ENCODE results near the gene PCDHGB6. TPM values are rescaled to one million over a fixed set of nuclear protein-coding genes. Genes with fewer than 3 reads are reported as not detected.
"Not testable (repeated sequence)": the region's sequence is repeated elsewhere in the genome, so short reads cannot be mapped to it uniquely, and the experiment has no call there.

PCDHGB6 gene
- total RNA-seq, 1 donor from 2014 or later = 0.18 TPM

- H3K9me3 Mint-ChIP-seq = peaks cover 29% of the 10 kb centered on the region
- intact Hi-C loops (cut with micrococcal nuclease); H3K4me3 Mint-ChIP-seq; H3K36me3 Mint-ChIP-seq (ENCODE audit: low read depth); H3K4me1 Mint-ChIP-seq (ENCODE audit: low read depth); DNase-seq (ENCODE audit: low spot score); H3K27ac Mint-ChIP-seq; H3K27me3 Mint-ChIP-seq (ENCODE audit: insufficient read depth): not testable (repeated sequence)
Observed at GRCh38 chr5:141375444-141376155, 32.2 kb upstream of the PCDHGB6 start.

DNA sequence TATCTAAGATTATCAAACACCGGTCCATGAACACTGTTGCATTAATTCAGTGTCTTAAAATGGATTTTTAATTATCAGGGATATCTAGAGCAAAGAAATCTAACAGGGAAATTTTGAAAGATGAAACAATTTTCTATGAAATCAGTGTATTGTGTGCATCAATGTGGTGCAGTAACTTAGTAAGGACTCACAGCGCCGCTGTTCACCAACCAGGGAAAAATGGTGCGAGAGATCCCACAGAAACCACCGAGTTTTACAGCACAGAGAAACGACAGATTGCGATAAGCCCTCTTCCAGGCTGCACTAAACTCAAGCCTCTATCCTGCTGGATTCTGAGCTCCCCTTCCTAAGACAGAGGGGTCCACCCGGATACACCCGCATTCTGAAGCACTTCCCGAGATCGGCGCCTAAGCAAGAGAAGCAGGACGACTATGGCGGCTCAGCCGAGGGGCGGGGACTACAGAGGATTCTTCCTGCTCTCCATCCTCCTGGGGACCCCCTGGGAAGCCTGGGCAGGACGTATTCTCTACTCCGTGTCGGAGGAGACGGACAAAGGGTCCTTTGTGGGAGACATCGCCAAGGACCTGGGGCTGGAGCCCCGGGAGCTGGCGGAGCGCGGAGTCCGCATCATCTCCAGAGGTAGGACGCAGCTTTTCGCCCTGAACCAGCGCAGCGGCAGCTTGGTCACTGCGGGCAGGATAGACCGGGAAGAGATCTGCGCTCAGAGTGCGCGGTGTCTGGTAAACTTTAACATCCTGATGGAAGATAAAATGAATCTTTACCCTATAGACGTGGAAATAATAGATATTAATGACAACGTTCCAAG lies 25.1 kb upstream of the PCDHGB6 start, which contains the start of gene PCDHGA7:
TSS of gene PCDHGA7 (plus strand) at position 274 of the 826 bp plus-strand sequence. CDS start at position 432, 158 bp downstream.
- Mint-ChIP-seq H3K36me3 (ENCODE audit: low read depth) (no peaks in the 10 kb centered on the region), H3K9me3 (peaks cover 16% of the 10 kb centered on the region), H3K27me3 (ENCODE audit: insufficient read depth) (peaks cover 3% of the 10 kb centered on the region), H3K4me1 (ENCODE audit: low read depth) (no peaks in the 10 kb centered on the region), H3K27ac (no peak within 1 kb of the TSS), H3K4me3 (peak within 1 kb of the TSS; percentile 81)
- no peak for DNase-seq (ENCODE audit: low spot score)
- intact Hi-C loops (cut with micrococcal nuclease) = loop anchor here (5.0 kb wide), 1 partner anchor 45 kb away; the partner anchor contains the start of gene PCDHGA2

- no peaks in the 10 kb centered on the region for H3K36me3 Mint-ChIP-seq (ENCODE audit: low read depth)
- H3K27me3 Mint-ChIP-seq (ENCODE audit: insufficient read depth) = peaks cover 3% of the 10 kb centered on the region
- DNase-seq (ENCODE audit: low spot score) = no peak
- peak overlapping the region; percentile 81 for H3K4me3 Mint-ChIP-seq
- no peak overlapping the region for H3K27ac Mint-ChIP-seq
- intact Hi-C loops (cut with micrococcal nuclease) = loop anchor here (5.0 kb wide), 1 partner anchor 46 kb away; the partner anchor contains the start of gene PCDHGA2
- peaks cover 17% of the 10 kb centered on the region for H3K9me3 Mint-ChIP-seq
- H3K4me1 Mint-ChIP-seq (ENCODE audit: low read depth) = no peaks in the 10 kb centered on the region
Observed at GRCh38 chr5:141383345-141383744, 24.5 kb upstream of the PCDHGB6 start.

- no peaks in the 10 kb centered on the region for H3K4me1 Mint-ChIP-seq (ENCODE audit: low read depth)
- H3K36me3 Mint-ChIP-seq (ENCODE audit: low read depth) = peaks cover 1% of the 10 kb centered on the region
- intact Hi-C loops (cut with micrococcal nuclease) = loop anchor here (5.0 kb wide), 2 partner anchors 38 to 47 kb away; partner anchors contain the start of genes PCDHGA11 and PCDHGA2
- DNase-seq (ENCODE audit: low spot score) = no peak
- H3K9me3 Mint-ChIP-seq = peaks cover 25% of the 10 kb centered on the region
- no peak overlapping the region for H3K4me3 Mint-ChIP-seq
- no peak overlapping the region for H3K27ac Mint-ChIP-seq
- H3K27me3 Mint-ChIP-seq (ENCODE audit: insufficient read depth) = peaks cover 3% of the 10 kb centered on the region
Observed at GRCh38 chr5:141384471-141385267, 23.2 kb upstream of the PCDHGB6 start.

DNA sequence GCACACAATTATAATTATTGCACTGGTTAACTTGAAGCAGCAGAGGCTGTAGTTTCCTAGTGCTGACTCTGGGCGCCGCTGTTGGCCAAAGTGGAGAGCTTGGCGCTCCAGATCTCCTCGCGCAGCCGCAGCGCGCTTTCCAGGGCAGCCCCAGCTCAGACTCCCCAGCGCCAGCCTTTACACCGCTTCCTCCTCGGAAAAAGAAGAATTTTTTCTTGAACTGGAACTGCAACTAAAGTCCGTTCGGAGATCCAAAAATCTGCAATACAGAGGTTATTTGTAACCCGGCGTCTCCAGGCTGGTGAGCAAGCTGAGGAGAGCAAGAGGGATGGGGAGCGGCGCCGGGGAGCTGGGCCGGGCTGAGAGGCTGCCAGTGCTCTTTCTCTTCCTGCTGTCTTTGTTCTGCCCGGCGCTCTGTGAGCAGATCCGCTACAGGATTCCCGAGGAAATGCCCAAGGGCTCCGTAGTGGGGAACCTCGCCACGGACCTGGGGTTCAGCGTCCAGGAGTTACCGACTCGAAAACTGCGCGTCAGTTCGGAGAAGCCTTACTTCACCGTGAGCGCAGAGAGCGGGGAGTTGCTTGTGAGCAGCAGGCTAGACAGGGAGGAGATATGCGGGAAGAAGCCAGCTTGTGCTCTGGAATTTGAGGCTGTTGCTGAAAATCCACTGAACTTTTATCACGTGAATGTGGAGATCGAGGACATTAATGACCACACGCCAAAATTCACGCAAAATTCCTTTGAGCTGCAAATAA lies 20.1 kb upstream of the PCDHGB6 start, which contains the start of gene PCDHGB4:
TSS of gene PCDHGB4 (plus strand) at position 142 of the 755 bp plus-strand sequence. CDS start at position 329, 187 bp downstream.
- not testable (repeated sequence) for H3K27ac Mint-ChIP-seq; H3K27me3 Mint-ChIP-seq (ENCODE audit: insufficient read depth); H3K4me1 Mint-ChIP-seq (ENCODE audit: low read depth); H3K36me3 Mint-ChIP-seq (ENCODE audit: low read depth); DNase-seq (ENCODE audit: low spot score)
- Mint-ChIP-seq H3K4me3 (peak within 1 kb of the TSS; percentile 39), H3K9me3 (peaks cover 37% of the 10 kb centered on the region)
- intact Hi-C loops (cut with micrococcal nuclease) = loop anchor here (5.0 kb wide), 1 partner anchor 35 kb away; the partner anchor contains the start of gene PCDHGA11

GRCh38 chr5:141388661-141389060 lies 19.2 kb upstream of the PCDHGB6 start:
- peaks cover 38% of the 10 kb centered on the region for H3K9me3 Mint-ChIP-seq
- no peaks in the 10 kb centered on the region for H3K4me1 Mint-ChIP-seq (ENCODE audit: low read depth)
- peaks cover 1% of the 10 kb centered on the region for H3K36me3 Mint-ChIP-seq (ENCODE audit: low read depth)
- H3K27ac Mint-ChIP-seq = no peak overlapping the region
- H3K27me3 Mint-ChIP-seq (ENCODE audit: insufficient read depth) = peaks cover 3% of the 10 kb centered on the region
- intact Hi-C loops (cut with micrococcal nuclease) = loop anchor here (5.0 kb wide), 1 partner anchor 34 kb away; the partner anchor contains the start of gene PCDHGA11
- DNase-seq (ENCODE audit: low spot score) = no peak
- no peak overlapping the region for H3K4me3 Mint-ChIP-seq

- Mint-ChIP-seq H3K9me3 (peaks cover 45% of the 10 kb centered on the region), H3K27ac (no peak overlapping the region), H3K4me1 (ENCODE audit: low read depth) (no peaks in the 10 kb centered on the region), H3K36me3 (ENCODE audit: low read depth) (peaks cover 1% of the 10 kb centered on the region), H3K4me3 (no peak overlapping the region), H3K27me3 (ENCODE audit: insufficient read depth) (peaks cover 3% of the 10 kb centered on the region)
- intact Hi-C loops (cut with micrococcal nuclease) = loop anchor here (5.0 kb wide), 1 partner anchor 33 kb away; the partner anchor contains the start of gene PCDHGA11
- DNase-seq (ENCODE audit: low spot score) = no peak
Observed at GRCh38 chr5:141389153-141390042, 18.4 kb upstream of the PCDHGB6 start.

DNA sequence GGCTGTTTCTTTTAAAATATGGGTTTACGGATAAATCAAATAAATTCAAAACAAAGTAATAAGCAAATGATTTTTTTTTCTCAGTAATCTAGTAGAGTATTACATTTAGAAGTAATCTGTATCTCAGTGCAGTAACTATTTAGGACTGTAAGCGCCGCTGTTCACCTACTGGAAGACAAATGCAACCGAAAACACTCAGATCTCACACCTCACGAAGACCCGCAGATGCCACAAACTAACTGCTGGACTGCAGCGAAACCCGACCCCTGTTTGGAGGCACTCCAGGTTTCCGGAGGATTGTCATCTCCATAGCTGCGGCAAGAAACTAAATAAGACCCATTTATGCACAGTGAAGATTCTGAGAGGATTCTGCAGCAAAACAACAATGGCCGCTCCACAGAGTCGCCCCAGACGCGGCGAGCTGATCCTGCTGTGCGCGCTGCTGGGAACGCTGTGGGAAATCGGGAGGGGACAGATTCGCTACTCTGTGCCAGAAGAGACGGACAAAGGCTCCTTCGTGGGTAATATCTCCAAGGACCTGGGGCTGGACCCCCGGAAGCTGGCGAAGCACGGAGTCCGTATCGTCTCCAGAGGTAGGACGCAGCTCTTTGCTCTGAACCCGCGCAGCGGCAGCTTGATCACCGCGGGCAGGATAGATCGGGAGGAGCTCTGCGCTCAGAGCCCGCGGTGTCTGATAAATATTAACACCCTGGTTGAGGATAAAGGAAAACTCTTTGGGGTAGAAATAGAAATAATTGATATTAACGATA lies 15.2 kb upstream of the PCDHGB6 start, which contains the start of gene PCDHGA8:
TSS of gene PCDHGA8 (plus strand) at position 205 of the 770 bp plus-strand sequence. CDS start at position 386, 181 bp downstream.
- H3K27ac Mint-ChIP-seq = no peak within 1 kb of the TSS
- H3K4me3 Mint-ChIP-seq = no peak within 1 kb of the TSS
- H3K4me1 Mint-ChIP-seq (ENCODE audit: low read depth) = no peaks in the 10 kb centered on the region
- H3K36me3 Mint-ChIP-seq (ENCODE audit: low read depth) = peaks cover 1% of the 10 kb centered on the region
- H3K9me3 Mint-ChIP-seq = peaks cover 43% of the 10 kb centered on the region
- no peak for DNase-seq (ENCODE audit: low spot score)
- H3K27me3 Mint-ChIP-seq (ENCODE audit: insufficient read depth) = peaks cover 8% of the 10 kb centered on the region
- intact Hi-C loops (cut with micrococcal nuclease) = no loop called here

GRCh38 chr5:141393267-141393666 lies 14.6 kb upstream of the PCDHGB6 start:
- Mint-ChIP-seq H3K27me3 (ENCODE audit: insufficient read depth) (peaks cover 8% of the 10 kb centered on the region), H3K9me3 (peaks cover 43% of the 10 kb centered on the region)

GRCh38 chr5:141394401-141395187 lies 13.2 kb upstream of the PCDHGB6 start:
- intact Hi-C loops (cut with micrococcal nuclease) = loop anchor here (5.0 kb wide), 1 partner anchor 32 kb away; the partner anchor contains the start of gene PCDHGA5
- not testable (repeated sequence) for H3K27ac Mint-ChIP-seq

More at GRCh38 chr5:141393267-141393666, 14.6 kb upstream of the PCDHGB6 start:
- no peak for DNase-seq (ENCODE audit: low spot score)
- H3K4me3 Mint-ChIP-seq = no peak overlapping the region
- peaks cover 1% of the 10 kb centered on the region for H3K36me3 Mint-ChIP-seq (ENCODE audit: low read depth)
- H3K4me1 Mint-ChIP-seq (ENCODE audit: low read depth) = no peaks in the 10 kb centered on the region
- no peak overlapping the region for H3K27ac Mint-ChIP-seq
- intact Hi-C loops (cut with micrococcal nuclease) = no loop called here

More at GRCh38 chr5:141394401-141395187, 13.2 kb upstream of the PCDHGB6 start:
- Mint-ChIP-seq H3K9me3 (peaks cover 42% of the 10 kb centered on the region), H3K27me3 (ENCODE audit: insufficient read depth) (peaks cover 17% of the 10 kb centered on the region)
- H3K36me3 Mint-ChIP-seq (ENCODE audit: low read depth); DNase-seq (ENCODE audit: low spot score); H3K4me3 Mint-ChIP-seq; H3K4me1 Mint-ChIP-seq (ENCODE audit: low read depth): not testable (repeated sequence)

Measured in activated T-helper 1 cell treated with anti-CD3 and anti-CD28 coated beads, Interleukin-12 subunit alpha, Interleukin-12 subunit beta, Interleukin-2, Interleukin-4 antibody, amounts not matched to agents 30 ng/mL and 10 ng/mL and 1 ng/mL, durations not matched to agents 14 hours and 24 hours and 36 hours (primary cell).